CD4-positive, alpha-beta T cell treated with Interleukin-15 for 4 hours (primary cell): ENCODE measurements around the gene SNX20.

Source experiments
- DNase-seq: peaks from one replicate; pipeline ENCODE4 v3.0.0-alpha.2; 2020; ENCODE audit warnings: low spot score

Gene SNX20

GRCh38 chr16:50681021-50681885, at the start of gene SNX20:
Gene SNX20, minus strand, starts transcription at chr16:50681312. Its CDS starts 3,786 bp downstream, at chr16:50677526.
- DNase-seq: peak; percentile 75

GRCh38 chr16:50724306-50724705, 43.2 kb upstream of the SNX20 start:
- DNase-seq: no peak

DNA sequence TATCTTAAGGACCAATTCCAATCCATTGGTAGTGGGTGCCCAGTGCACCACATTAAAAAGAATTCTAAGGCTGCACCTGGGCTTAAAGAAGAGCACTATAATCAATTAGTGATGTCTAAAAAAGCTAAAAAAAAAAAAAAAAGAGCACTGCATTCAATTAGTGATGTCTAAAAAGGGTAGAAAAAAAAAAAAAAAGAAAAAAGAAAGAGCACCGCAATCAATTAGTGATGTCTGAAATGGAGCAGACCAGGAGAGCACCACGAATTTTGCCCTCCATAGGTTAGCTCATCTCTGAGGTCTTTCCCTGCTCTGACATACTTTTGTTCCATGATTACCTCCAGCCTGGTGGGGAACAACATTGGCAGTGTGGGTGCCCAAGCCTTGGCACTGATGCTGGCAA, 41.8 kb upstream of the SNX20 start:
- DNase-seq: no peak

- DNase-seq: no peak
These were observed 41.3 kb upstream of the SNX20 start for GRCh38 chr16:50722405-50722737.

DNA sequence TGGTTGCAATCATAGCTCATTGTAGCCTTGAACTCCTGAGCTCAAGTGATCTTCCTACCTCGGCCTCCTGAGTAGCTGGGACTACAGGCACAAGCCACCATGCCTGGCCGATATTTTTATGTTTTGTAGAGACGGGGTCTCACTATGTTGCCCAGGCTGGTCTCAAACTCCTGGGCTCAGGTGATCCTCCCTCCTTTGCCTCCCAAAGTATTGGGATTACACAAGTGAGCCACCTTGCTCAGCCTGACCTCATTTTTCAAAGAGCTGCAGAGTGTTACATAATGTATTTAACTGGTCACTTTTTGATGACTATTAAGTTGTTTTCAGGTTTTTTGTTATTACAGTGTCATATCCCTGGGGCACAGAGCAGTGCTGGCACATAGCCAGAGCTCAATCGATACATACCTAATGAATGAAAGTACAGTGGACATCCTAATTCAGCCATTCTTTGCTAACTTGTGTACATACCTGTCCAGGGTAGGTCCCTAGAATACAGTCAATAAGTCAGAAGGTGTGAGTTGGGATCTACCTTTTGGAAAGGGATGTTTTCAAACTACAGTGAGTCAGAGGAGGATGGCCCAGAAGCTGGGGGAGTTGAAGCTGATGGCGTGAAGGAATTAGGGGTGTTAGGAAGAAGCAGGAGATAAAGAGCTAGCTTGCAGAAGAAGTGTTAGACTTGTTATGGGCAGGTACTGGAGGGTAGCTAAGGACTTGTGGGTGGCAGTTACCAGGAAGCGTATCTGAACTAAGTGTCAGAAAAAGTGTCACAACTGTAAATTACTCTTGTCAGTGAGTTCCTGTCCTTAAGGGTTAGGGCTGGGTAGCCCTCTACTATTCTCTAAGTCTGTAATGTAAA, 40.7 kb upstream of the SNX20 start:
- DNase-seq: no peak

DNA sequence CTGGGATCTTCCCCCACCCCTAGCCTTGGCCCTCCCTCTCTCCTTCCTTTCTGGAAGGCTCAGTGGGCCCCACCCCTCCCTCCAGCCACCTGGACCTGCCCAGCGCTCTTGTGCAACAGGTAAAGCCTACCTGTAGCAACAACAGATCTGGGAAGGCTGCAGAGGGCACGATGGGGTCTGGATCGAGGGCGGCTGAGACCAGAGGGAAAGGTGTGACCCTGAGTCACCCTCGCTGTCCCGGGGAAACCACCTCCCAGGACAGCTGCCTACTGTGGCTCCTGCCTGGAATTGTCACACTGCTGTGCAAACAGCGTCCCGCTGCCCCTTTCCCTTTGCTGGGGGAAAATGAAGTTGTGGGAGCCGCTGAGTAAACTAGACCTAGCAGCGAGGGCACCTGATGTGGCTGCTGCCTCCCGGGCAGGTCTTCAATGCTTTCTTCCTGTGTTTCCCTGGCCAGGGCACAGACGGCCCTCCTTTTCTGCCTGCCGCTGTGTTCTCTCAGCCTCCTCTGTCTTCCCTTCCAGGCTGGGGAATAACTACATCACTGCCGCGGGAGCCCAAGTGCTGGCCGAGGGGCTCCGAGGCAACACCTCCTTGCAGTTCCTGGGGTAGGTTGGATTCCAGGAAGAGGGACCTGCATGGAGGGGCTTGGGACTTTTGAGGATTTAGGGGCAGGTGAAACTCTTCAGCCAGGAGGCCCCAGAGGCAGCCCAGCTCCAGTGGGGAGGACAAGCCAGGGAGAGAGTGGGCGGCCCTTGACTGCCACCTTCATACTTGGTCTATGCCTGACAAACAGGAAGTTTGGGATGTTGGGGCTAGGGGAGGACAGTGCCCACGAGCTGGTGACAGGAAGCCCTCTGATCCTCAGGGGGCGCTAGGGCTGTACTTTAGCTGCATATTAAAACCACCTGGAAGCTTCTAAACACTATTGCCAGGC, 38.6 kb upstream of the SNX20 start:
- DNase-seq: no peak

- no peak for DNase-seq
These were observed 37.8 kb upstream of the SNX20 start for GRCh38 chr16:50718761-50719400.

GRCh38 chr16:50718061-50718760, 37.1 kb upstream of the SNX20 start:
- no peak for DNase-seq

- DNase-seq: no peak
These were observed 36.4 kb upstream of the SNX20 start for GRCh38 chr16:50717494-50717893.

GRCh38 chr16:50717091-50717490, 36.0 kb upstream of the SNX20 start:
- DNase-seq: no peak

GRCh38 chr16:50712956-50713355, 31.8 kb upstream of the SNX20 start:
- no peak for DNase-seq

- DNase-seq: no peak
These were observed 31.4 kb upstream of the SNX20 start for GRCh38 chr16:50712560-50712898.

- DNase-seq: no peak
These were observed 30.9 kb upstream of the SNX20 start for GRCh38 chr16:50711862-50712559.

DNA sequence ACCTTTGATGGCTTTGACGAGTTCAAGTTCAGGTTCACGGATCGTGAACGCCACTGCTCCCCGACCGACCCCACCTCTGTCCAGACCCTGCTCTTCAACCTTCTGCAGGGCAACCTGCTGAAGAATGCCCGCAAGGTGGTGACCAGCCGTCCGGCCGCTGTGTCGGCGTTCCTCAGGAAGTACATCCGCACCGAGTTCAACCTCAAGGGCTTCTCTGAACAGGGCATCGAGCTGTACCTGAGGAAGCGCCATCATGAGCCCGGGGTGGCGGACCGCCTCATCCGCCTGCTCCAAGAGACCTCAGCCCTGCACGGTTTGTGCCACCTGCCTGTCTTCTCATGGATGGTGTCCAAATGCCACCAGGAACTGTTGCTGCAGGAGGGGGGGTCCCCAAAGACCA, 29.9 kb upstream of the SNX20 start:
- no peak for DNase-seq

GRCh38 chr16:50709980-50710379, 28.9 kb upstream of the SNX20 start:
- DNase-seq: no peak

DNA sequence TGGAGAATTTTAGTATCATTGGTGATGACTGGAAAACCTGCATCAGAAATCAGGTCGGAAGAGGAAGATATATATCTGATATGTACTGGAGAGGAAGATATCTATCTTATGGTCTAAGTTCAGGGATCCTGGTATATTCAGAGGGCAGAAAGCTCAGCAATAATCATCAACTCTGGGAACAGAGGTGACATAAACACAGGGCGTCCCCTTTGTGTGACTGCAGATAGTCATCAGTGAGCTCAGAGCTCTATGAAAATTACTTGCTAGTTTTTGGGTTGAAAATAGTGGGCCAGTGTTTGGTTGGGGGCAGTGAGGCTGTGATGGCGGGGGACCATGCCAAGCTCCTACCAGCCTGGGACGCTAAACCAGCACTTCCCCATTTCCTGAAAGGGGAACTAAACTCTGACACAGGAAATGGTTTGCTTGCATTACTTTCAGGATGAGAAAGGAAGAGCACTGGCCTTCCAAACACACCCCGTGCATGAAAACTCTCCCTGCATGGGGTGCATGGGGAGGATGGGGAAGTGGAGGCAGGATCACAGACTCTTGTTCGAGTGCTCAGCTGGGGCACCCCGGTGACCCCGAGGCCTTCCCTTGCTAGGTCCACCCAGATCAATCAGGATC, 28.1 kb upstream of the SNX20 start:
- DNase-seq: no peak

- peak; percentile 45 for DNase-seq
These were observed 27.4 kb upstream of the SNX20 start for GRCh38 chr16:50708373-50709060.

- DNase-seq: no peak
These were observed 25.1 kb upstream of the SNX20 start for GRCh38 chr16:50706250-50706649.

DNA sequence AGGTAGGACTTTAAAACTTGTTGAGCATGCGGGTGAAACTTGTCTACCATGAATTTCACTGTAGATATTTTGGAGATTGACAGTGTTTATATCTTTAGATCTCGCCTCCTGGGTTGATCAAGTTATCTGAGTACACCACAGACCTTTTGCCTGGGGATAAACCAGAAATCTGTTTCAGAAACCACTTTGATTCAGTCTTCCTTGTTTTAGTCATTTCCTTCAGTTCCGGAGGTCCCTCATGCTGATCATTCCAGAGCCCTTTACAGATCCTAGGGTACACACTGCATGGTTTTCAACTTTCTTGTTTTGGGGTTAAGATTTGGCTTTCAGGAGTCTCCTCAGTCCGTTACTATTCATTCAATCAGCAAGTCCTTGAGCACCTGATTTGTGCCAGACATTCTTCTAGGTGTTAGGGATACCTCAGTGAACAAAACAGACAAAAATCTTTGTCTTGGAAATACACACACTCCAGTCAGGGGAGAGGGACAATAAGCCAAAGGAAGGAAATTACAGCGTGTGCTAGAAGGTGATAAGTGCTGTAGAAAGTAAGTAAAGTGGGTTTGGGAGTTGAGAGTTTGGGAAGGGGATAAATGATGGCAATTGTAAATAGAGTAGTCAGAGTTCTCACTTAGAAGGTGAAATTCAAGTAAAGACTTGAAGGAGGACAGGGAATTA, 24.5 kb upstream of the SNX20 start:
- DNase-seq: no peak
